Measurements from ENCODE around the gene CSNK2A1.

The CSNK2A1 gene

DNA sequence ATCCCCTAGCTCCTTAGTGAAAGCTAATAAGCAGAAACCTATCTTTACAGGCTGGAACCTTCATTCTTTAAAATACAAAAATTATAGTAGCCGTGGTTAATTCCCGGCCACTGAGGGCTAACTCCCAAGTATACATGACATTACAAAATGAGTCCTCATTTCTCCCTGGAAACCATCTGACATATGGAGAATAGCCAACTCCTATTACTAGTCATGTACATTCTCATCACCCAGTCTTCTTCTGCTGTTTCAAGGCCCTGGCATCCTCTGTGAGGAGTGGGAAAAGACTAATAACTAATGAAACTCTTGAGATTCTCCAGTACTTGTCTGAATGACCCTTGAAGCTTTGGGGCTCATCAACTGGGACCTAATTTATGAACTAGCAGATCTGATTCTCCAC is 30.2 kb downstream of the CSNK2A1 start:
- TF ChIP-seq ZBTB7A (IDR thresholded peaks at IDR 0.05; ENCODE audit: low read depth): no peak
- no peak for TF ChIP-seq FOXM1 (IDR thresholded peaks at IDR 0.05; ENCODE audit: borderline replicate concordance, low read depth)
- TF ChIP-seq TCF12 (IDR thresholded peaks at IDR 0.05; ENCODE audit: low read depth): no peak
- TF ChIP-seq RAD21 (IDR thresholded peaks at IDR 0.05; ENCODE audit: low read depth): no peak
- no peak for TF ChIP-seq NFIC (IDR thresholded peaks at IDR 0.05)
- TF ChIP-seq EGR1 (IDR thresholded peaks at IDR 0.05): no peak
- TF ChIP-seq, protein P1, sequence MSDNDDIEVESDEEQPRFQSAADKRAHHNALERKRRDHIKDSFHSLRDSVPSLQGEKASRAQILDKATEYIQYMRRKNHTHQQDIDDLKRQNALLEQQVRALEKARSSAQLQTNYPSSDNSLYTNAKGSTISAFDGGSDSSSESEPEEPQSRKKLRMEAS (IDR thresholded peaks at IDR 0.05): no peak
- TF ChIP-seq CREB1 (IDR thresholded peaks at IDR 0.05; ENCODE audit: low read depth): no peak
- TF ChIP-seq EP300 (IDR thresholded peaks at IDR 0.05; ENCODE audit: borderline replicate concordance): no peak
- no peak for TF ChIP-seq YY1 (IDR thresholded peaks at IDR 0.05; ENCODE audit: low read depth)
- TF ChIP-seq, protein P2, sequence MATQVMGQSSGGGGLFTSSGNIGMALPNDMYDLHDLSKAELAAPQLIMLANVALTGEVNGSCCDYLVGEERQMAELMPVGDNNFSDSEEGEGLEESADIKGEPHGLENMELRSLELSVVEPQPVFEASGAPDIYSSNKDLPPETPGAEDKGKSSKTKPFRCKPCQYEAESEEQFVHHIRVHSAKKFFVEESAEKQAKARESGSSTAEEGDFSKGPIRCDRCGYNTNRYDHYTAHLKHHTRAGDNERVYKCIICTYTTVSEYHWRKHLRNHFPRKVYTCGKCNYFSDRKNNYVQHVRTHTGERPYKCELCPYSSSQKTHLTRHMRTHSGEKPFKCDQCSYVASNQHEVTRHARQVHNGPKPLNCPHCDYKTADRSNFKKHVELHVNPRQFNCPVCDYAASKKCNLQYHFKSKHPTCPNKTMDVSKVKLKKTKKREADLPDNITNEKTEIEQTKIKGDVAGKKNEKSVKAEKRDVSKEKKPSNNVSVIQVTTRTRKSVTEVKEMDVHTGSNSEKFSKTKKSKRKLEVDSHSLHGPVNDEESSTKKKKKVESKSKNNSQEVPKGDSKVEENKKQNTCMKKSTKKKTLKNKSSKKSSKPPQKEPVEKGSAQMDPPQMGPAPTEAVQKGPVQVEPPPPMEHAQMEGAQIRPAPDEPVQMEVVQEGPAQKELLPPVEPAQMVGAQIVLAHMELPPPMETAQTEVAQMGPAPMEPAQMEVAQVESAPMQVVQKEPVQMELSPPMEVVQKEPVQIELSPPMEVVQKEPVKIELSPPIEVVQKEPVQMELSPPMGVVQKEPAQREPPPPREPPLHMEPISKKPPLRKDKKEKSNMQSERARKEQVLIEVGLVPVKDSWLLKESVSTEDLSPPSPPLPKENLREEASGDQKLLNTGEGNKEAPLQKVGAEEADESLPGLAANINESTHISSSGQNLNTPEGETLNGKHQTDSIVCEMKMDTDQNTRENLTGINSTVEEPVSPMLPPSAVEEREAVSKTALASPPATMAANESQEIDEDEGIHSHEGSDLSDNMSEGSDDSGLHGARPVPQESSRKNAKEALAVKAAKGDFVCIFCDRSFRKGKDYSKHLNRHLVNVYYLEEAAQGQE (IDR thresholded peaks at IDR 0.05; ENCODE audit: low read depth): no peak
- no peak for TF ChIP-seq TAF1 (IDR thresholded peaks at IDR 0.05; ENCODE audit: low read depth)
- no peak for TF ChIP-seq TEAD4 (IDR thresholded peaks at IDR 0.05)
- TF ChIP-seq, protein P3, sequence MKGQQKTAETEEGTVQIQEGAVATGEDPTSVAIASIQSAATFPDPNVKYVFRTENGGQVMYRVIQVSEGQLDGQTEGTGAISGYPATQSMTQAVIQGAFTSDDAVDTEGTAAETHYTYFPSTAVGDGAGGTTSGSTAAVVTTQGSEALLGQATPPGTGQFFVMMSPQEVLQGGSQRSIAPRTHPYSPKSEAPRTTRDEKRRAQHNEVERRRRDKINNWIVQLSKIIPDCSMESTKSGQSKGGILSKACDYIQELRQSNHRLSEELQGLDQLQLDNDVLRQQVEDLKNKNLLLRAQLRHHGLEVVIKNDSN (IDR thresholded peaks at IDR 0.05): no peak
- no peak for TF ChIP-seq CEBPB (IDR thresholded peaks at IDR 0.05)

DNA sequence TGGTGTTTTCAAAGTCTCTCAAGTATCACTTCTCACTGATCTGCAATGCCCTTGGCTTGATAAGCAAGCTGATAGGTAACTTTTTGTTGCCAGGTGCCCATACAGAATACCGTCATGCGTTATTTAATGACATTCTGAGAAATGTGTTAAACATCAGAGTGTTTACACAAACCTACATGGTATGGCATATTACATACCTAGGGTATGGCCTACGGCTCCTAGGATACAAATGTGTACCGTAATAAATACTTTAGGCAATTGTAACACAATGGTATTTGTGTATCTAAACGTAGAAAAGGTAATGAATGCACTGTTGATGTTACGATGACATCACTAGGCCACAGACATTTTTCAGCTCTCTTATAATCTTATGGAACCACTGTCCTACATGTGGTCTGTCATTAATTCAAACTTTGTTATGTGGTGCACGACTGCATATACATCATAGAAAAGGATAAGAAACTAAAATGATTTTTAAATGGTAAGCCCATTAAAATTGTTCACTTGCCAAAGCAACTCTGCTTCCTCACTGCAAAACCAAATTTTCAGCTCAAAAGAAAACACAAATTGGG is 35.7 kb downstream of the CSNK2A1 start:
- TF ChIP-seq, protein P2 (IDR thresholded peaks at IDR 0.05; ENCODE audit: low read depth): no peak
- TF ChIP-seq RAD21 (IDR thresholded peaks at IDR 0.05; ENCODE audit: low read depth) (no peak), EGR1 (IDR thresholded peaks at IDR 0.05) (no peak), NFIC (IDR thresholded peaks at IDR 0.05) (no peak), CEBPB (IDR thresholded peaks at IDR 0.05) (no peak), CREB1 (IDR thresholded peaks at IDR 0.05; ENCODE audit: low read depth) (no peak), YY1 (IDR thresholded peaks at IDR 0.05; ENCODE audit: low read depth) (no peak), TEAD4 (IDR thresholded peaks at IDR 0.05) (no peak), FOXM1 (IDR thresholded peaks at IDR 0.05; ENCODE audit: borderline replicate concordance, low read depth) (no peak), ZBTB7A (IDR thresholded peaks at IDR 0.05; ENCODE audit: low read depth) (no peak), EP300 (IDR thresholded peaks at IDR 0.05; ENCODE audit: borderline replicate concordance) (no peak), TAF1 (IDR thresholded peaks at IDR 0.05; ENCODE audit: low read depth) (no peak), TCF12 (IDR thresholded peaks at IDR 0.05; ENCODE audit: low read depth) (no peak)
- TF ChIP-seq, protein P1 (IDR thresholded peaks at IDR 0.05): no peak
- TF ChIP-seq, protein P3 (IDR thresholded peaks at IDR 0.05): no peak

DNA sequence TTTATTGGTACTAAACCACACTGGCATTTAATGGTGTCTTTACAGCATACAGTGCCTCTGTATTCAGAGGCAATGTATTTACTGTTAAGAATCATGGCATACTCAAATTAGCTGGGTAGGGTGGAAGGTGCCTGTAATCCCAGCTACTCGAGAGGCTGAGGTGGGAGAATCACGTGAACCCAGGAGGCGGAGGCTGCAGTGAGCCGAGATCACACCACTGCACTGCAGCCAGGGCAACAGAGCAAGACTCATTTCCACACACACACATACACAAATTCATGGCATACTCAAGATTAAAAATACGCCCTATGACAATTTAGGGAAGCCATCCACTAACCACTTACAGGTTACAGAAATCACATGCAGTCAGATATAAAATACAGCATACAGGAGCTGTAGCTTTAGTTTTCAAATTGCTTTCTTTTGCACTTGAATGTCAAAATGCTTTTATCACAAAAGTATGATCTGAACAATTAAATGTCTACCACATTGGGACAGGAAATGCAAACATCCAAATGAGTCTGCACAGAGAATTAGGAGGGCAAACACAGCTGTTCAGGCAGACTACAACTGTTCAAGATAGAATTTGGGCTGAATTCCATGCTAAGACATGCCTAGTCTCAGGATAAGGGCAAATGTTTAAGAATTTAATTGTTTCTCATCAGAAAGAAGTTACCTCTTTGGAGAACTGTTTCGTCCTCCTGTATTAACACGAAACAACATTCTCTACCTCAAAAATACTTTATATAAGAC is 36.4 kb downstream of the CSNK2A1 start:
- TF ChIP-seq, protein P1 (IDR thresholded peaks at IDR 0.05): no peak
- no peak for TF ChIP-seq CEBPB (IDR thresholded peaks at IDR 0.05)
- no peak for TF ChIP-seq FOXM1 (IDR thresholded peaks at IDR 0.05; ENCODE audit: borderline replicate concordance, low read depth)
- no peak for TF ChIP-seq EGR1 (IDR thresholded peaks at IDR 0.05)
- TF ChIP-seq CREB1 (IDR thresholded peaks at IDR 0.05; ENCODE audit: low read depth): no peak
- TF ChIP-seq, protein P3 (IDR thresholded peaks at IDR 0.05): no peak
- TF ChIP-seq YY1 (IDR thresholded peaks at IDR 0.05; ENCODE audit: low read depth): no peak
- TF ChIP-seq TAF1 (IDR thresholded peaks at IDR 0.05; ENCODE audit: low read depth): no peak
- TF ChIP-seq TEAD4 (IDR thresholded peaks at IDR 0.05): no peak

DNA sequence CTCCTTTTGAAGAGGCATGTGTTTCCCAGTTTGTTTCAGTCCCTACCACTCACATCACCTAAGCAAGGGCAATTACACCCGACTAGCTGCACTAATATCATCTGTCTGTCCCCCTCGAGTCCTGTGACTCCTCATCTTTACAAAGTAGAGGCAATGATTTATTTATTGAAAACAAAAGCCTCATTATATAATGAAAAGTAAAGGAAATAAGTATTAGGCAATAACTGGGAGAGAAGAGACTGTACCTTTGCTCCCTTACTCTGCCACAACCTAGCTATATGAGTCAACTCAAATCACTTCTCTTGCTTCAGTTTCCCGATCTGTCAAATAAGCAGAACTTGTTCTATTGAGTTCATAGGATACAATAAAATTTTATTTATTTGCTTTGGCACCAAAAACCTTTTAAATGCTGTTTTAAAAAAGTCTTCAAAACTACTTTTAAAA is 38.9 kb downstream of the CSNK2A1 start:
- TF ChIP-seq CEBPB (IDR thresholded peaks at IDR 0.05) (no peak), FOXM1 (IDR thresholded peaks at IDR 0.05; ENCODE audit: borderline replicate concordance, low read depth) (no peak), TAF1 (IDR thresholded peaks at IDR 0.05; ENCODE audit: low read depth) (no peak), TCF12 (IDR thresholded peaks at IDR 0.05; ENCODE audit: low read depth) (no peak), EGR1 (IDR thresholded peaks at IDR 0.05) (no peak), NFIC (IDR thresholded peaks at IDR 0.05) (no peak), ZBTB7A (IDR thresholded peaks at IDR 0.05; ENCODE audit: low read depth) (no peak), CREB1 (IDR thresholded peaks at IDR 0.05; ENCODE audit: low read depth) (no peak), RAD21 (IDR thresholded peaks at IDR 0.05; ENCODE audit: low read depth) (no peak), EP300 (IDR thresholded peaks at IDR 0.05; ENCODE audit: borderline replicate concordance) (no peak), YY1 (IDR thresholded peaks at IDR 0.05; ENCODE audit: low read depth) (no peak), TEAD4 (IDR thresholded peaks at IDR 0.05) (no peak)
- TF ChIP-seq, protein P1 (IDR thresholded peaks at IDR 0.05): no peak
- TF ChIP-seq, protein P3 (IDR thresholded peaks at IDR 0.05): no peak
- TF ChIP-seq, protein P2 (IDR thresholded peaks at IDR 0.05; ENCODE audit: low read depth): no peak

All from Ishikawa (cell line).